ENCODE data around the gene KCNQ5.

- TF ChIP-seq POLR2A (IDR thresholded peaks at IDR 0.05), result no peak
- TF ChIP-seq CTCF (IDR thresholded peaks at IDR 0.05), result no peak
These were observed 353.5 kb downstream of the KCNQ5 start for GRCh38 chr6:72975352-72975752.
